ENCODE results near the gene NSD2.
"Not testable (repeated sequence)": the region's sequence is repeated elsewhere in the genome, so short reads cannot be mapped to it uniquely, and the experiment has no call there.

Gene NSD2

DNA sequence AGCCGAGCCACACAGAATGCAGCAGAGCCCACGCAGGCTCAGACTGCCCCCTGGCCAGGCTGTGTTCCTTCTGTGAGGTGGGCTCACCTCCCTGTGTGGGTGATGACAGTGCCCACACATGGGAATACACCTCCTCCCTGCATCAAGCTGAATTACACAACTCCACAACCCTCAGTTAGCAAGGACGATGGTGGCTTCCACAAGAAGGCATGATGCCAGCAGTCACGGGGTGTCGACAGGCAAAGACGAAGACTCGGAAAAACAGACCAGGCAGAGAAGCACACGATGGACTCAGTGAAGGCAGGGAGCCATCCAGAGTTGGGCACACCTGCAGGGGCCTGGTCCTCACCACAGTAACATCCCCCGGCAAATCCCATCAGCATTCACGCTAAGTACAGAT is 27.3 kb upstream of the NSD2 start:
- H3K27ac ChIP-seq: no peak overlapping the region
- TF ChIP-seq, protein P1, sequence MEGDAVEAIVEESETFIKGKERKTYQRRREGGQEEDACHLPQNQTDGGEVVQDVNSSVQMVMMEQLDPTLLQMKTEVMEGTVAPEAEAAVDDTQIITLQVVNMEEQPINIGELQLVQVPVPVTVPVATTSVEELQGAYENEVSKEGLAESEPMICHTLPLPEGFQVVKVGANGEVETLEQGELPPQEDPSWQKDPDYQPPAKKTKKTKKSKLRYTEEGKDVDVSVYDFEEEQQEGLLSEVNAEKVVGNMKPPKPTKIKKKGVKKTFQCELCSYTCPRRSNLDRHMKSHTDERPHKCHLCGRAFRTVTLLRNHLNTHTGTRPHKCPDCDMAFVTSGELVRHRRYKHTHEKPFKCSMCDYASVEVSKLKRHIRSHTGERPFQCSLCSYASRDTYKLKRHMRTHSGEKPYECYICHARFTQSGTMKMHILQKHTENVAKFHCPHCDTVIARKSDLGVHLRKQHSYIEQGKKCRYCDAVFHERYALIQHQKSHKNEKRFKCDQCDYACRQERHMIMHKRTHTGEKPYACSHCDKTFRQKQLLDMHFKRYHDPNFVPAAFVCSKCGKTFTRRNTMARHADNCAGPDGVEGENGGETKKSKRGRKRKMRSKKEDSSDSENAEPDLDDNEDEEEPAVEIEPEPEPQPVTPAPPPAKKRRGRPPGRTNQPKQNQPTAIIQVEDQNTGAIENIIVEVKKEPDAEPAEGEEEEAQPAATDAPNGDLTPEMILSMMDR (conservative IDR thresholded peaks at IDR 0.05): no peak

DNA sequence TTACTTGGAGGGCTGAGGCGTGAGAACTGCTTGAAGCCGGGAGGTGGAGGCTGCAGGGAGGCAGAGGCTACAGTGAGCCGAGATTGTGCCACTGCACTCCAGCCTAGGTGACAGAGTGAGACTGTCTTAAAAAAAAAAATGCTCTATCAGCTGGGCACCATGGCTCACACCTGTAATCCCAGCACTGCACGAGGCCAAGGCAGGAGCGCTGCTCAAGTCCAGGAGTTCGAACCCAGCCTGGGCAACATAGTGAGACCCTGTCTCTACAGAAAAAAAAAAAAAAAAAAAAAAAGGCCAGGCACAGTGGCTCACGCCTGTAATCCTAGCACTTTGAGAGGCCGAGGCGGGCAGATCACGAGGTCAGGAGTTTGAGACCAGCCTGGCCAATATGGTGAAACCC is 26.6 kb upstream of the NSD2 start:
- not testable (repeated sequence) for H3K27ac ChIP-seq

DNA sequence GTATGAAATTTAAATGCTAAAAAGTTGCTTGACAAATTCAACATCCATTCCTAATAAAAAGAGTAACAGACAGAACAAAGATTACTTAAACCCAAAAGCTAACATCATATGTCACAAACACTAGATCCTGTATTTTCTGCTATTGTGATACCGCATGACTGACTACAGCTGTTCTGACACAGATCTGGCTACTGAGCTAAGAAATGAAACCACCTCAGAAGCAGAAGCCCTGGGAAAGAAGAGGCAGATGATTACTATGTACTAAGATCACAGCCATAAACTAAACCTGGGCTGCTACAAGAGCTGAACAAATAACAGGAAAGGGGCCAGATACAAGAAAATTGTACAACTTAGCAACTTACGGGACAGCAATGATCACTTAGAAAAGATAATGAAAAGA is 24.6 kb upstream of the NSD2 start:
- H3K27ac ChIP-seq: no peak overlapping the region
- TF ChIP-seq, protein P1 (conservative IDR thresholded peaks at IDR 0.05): no peak

DNA sequence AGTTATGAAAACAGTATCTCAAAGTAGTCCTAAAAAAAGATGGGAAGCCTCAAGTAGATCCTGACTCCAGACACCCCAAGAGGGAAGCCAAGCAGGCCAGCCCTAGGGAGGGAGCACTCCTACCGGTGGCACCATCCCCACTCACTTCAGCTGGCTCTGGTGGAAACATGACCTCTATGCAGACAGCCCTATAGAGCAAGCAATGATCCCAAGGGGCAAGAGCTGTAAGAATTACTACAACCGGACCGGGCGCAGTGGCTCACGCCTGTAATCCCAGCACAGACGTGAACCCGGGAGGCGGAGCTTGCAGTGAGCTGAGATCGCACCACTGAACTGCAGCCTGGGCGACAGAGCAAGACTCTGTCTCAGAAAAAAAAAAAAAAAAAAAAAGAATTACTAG is 20.9 kb upstream of the NSD2 start:
- TF ChIP-seq, protein P1 (conservative IDR thresholded peaks at IDR 0.05): no peak
- no peak overlapping the region for H3K27ac ChIP-seq

DNA sequence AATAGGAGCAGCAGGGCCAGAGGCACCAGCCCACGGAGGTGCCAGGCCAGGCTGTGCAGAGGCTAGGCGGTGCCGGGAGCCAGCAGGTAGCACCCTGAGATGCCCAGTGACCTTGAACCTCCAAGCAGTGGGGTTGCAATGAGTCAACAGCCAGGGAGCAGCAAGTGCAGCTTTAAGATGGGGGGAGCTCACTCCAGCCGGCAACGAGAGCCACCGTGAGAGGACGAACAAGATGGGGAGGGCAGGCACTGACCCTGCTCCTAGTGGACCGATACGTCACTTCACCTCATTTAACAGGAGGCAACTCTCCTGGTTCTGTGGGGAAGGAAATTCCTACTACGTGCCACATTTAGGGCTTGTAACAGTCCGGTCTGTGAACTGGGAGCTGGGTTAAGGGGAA is 20.0 kb upstream of the NSD2 start:
- TF ChIP-seq, protein P1 (conservative IDR thresholded peaks at IDR 0.05): no peak
- no peak overlapping the region for H3K27ac ChIP-seq

DNA sequence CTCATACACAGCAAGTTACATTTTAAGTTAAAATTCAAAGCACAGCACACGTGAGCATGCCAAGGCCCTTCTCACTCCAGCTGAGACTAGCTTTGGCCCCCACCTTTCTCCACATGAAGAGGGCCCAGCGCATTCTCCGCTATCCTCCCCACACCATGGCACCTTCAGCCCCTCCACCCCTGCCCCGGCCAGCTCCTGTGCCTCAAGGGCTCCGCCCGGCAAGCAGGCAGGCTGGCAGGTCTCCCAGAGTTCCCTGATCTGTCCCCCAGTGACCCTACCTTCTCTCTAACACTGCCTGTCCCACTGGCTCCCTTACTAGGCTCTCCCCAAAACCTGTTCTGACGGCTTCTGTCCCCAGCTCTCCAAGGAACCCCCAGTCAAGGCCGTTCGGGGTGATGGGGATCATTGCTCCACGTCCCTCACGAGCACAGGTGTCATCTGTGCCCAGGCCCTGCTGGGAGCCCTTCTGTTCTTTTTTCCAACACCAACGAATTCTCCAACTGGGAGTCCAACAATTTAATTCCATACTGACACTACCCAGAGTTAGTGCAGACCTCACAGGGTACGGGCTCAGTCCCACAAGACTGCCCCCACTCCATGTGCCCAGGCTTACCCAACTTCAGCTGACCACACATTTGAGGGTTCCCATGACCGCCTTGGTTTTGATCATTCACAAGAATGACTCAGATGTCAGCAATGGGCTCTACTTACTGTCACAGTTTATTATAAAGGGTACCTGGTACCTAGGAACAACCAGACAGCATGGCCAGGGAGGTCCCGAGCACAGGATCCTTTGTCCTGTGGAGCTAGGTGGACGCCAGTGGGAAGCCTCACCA is 19.4 kb upstream of the NSD2 start:
- TF ChIP-seq, protein P1 (conservative IDR thresholded peaks at IDR 0.05): no peak
- H3K27ac ChIP-seq: peak overlapping the region; percentile 20

DNA sequence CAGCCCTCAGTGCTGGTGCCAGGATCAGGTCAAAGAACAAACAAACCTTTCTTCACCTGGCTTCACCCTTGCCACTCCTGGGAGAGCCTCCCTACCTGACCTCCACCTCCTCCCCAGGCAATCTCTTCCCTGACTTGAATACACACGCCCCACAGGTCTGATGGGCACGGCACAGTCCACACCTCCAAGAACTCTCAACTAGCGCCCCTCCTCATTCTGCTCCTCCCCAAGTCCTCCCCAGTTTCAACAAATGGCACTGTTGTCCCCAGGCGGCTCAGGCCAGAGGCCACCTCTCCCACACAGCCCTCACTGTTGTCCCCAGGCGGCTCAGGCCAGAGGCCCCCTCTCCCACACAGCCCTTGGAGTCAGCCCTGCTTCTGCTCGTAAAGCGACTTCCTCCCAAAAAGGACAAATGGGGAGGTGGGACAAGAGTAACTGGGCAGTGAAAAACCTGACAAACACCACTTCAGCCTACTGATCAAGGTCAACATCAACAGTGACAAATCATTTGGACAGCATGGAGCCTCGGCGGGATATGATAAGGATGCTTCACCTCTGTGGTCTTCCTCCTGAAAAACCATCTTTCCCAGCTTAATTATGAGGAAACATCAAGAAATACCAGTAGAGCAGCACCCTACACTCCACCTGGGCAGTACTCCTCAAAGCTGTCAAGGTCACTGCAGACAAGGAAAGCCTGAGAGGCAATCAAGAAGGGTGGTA is 18.1 kb upstream of the NSD2 start:
- H3K27ac ChIP-seq: peak overlapping the region; percentile 20
- TF ChIP-seq, protein P1 (conservative IDR thresholded peaks at IDR 0.05): no peak

DNA sequence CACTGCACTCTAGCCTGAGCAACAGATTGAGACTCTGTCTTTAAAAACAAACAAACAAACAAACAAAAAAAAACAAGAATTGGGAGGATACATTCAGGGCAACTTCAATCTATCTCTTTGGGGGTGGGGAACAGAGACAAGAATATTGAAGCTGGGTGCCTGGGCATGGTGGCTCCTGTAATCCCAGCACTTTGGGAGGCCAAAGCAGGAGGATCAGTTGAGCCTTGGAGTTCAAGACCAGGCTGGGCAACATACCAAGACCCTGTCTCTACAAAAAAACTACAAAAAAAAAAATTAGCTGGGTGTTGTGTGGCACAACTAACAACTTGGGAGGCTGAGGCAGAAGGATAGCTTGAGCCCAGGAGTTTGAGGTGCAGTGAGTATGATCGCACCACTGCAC is 16.4 kb upstream of the NSD2 start:
- TF ChIP-seq, protein P1 (conservative IDR thresholded peaks at IDR 0.05): no peak
- H3K27ac ChIP-seq: peak overlapping the region; percentile 91

Data from VCaP (cell line).